H1 (cell line): ENCODE data around the gene PILRB. TPM values are rescaled to one million over a fixed set of nuclear protein-coding genes. Genes with fewer than 3 reads are reported as not detected.

Source experiments
- CTCF ChIA-PET: fragments of 300-600 bp; sonication (Branson Sonifier 250); formaldehyde crosslinking; loops from one replicate; lab custom pipeline; 2021; ENCODE audit not compliant: partially characterized antibody; lab: Charles Lee
- POLR2A ChIA-PET: fragments of 300-600 bp; sonication (Branson Sonifier 250); formaldehyde crosslinking; loops from one replicate; lab custom pipeline; 2021; ENCODE audit warnings: inconsistent platforms; ENCODE audit not compliant: partially characterized antibody; lab: Charles Lee
- DNase-seq, 2 experiments: peaks; one replicate each; pipeline versions ENCODE4 v3.0.0 to v3.0.0-alpha.2; 2010 to 2022; ENCODE audit warnings: low spot score in 2 of 2, low read depth in 1 of 2, mixed read lengths in 1 of 2
- FAIRE-seq: peaks from 2 replicates; lab custom pipeline; 2011; peaks lifted over from hg19 to GRCh38; lab: Jason Lieb, UNC
- H2AFZ ChIP-seq: 2 replicates; pipeline ENCODE4 v1.8.1; 2012; ENCODE audit warnings: low read length, inconsistent platforms
- H2AK5ac ChIP-seq: 2 replicates; pipeline ENCODE4 v1.6.1; 2013; ENCODE audit warnings: low read depth, low read length
- H2BK120ac ChIP-seq: replicated peaks from 2 replicates; pipeline ENCODE3; 2013; ENCODE audit warnings: low read depth, low read length, inconsistent platforms
- H2BK12ac ChIP-seq: 2 replicates; pipeline ENCODE4 v1.6.1; 2013; ENCODE audit warnings: low read depth, low read length
- H2BK15ac ChIP-seq: 2 replicates; pipeline ENCODE4 v1.6.1; 2013; ENCODE audit warnings: low read length
- H2BK20ac ChIP-seq: 2 replicates; pipeline ENCODE4 v1.6.1; 2013; ENCODE audit warnings: low read length
- H2BK5ac ChIP-seq: 2 replicates; pipeline ENCODE4 v1.6.1; 2013; ENCODE audit warnings: low read depth, low read length
- H3K14ac ChIP-seq: 2 replicates; pipeline ENCODE4 v1.6.1; 2013; ENCODE audit warnings: inconsistent platforms; ENCODE audit not compliant: insufficient read length
- H3K18ac ChIP-seq: 2 replicates; pipeline ENCODE4 v1.6.1; 2013; ENCODE audit warnings: low read length; ENCODE audit errors: extremely low read depth
- H3K23ac ChIP-seq: 2 replicates; pipeline ENCODE4 v1.6.1; 2013; ENCODE audit warnings: inconsistent platforms; ENCODE audit not compliant: insufficient read length
- H3K23me2 ChIP-seq: 2 replicates; pipeline ENCODE4 v1.6.1; 2013; ENCODE audit warnings: low read depth, low read length
- H3K27ac ChIP-seq: 2 replicates; pipeline ENCODE4 v1.6.1; 2011; ENCODE audit warnings: low read depth, low read length, inconsistent platforms
- H3K27me3 ChIP-seq, 4 experiments: replicated peaks in 1 of 4; 1 replicate in 1 of 4; 2 replicates in 3 of 4; pipeline versions ENCODE4 v1.6.1 to v1.8.1; 2011 to 2013; ENCODE audit warnings: low read length in 3 of 4, mild to moderate bottlenecking in 3 of 4, inconsistent platforms in 2 of 4, mixed read lengths in 2 of 4, moderate library complexity in 1 of 4; ENCODE audit not compliant: control insufficient read depth in 3 of 4, insufficient read depth in 3 of 4; ENCODE audit errors: extremely low read depth in 1 of 4
- H3K36me3 ChIP-seq, 4 experiments: 2 replicates each; pipeline versions ENCODE4 v1.6.1 to v1.8.1; 2011 to 2013; ENCODE audit warnings: mild to moderate bottlenecking in 4 of 4, low read length in 3 of 4, moderate library complexity in 2 of 4, control low read depth in 1 of 4, inconsistent platforms in 1 of 4; ENCODE audit not compliant: insufficient read depth in 4 of 4, control insufficient read depth in 2 of 4
- H3K4ac ChIP-seq: replicated peaks from 2 replicates; pipeline ENCODE3; 2013; ENCODE audit warnings: low read length, low read depth, mixed read lengths, inconsistent platforms; ENCODE audit not compliant: insufficient read length
- H3K4me1 ChIP-seq, 4 experiments: replicated peaks in 1 of 4; 1 replicate in 1 of 4; 2 replicates in 3 of 4; pipeline versions ENCODE4 v1.6.1 to v1.8.1; 2011 to 2013; ENCODE audit warnings: low read length in 3 of 4, inconsistent platforms in 2 of 4, mixed read lengths in 1 of 4; ENCODE audit not compliant: insufficient read depth in 4 of 4, control insufficient read depth in 3 of 4
- H3K4me2 ChIP-seq, 2 experiments: 2 replicates each; pipeline versions ENCODE4 v1.6.1 to v1.8.1; 2011 to 2013; ENCODE audit warnings: low read depth in 2 of 2, low read length in 2 of 2, control low read depth in 1 of 2, inconsistent platforms in 1 of 2, mild to moderate bottlenecking in 1 of 2; ENCODE audit not compliant: insufficient read depth in 1 of 2
- H3K4me3 ChIP-seq, 4 experiments: fragments of 200-600, 300-600 bp in 1 of 4; sonication (generic), shearing (Covaris generic), sonication (Bioruptor Twin) in 1 of 4; 2 replicates each; pipeline versions ENCODE4 v1.5.1 to v1.8.1; 2011 to 2016; ENCODE audit warnings: low read length in 4 of 4, low read depth in 3 of 4, control low read depth in 2 of 4, inconsistent platforms in 2 of 4, mild to moderate bottlenecking in 2 of 4, mixed read lengths in 1 of 4, moderate library complexity in 1 of 4; ENCODE audit not compliant: insufficient read depth in 2 of 4; ENCODE audit errors: extremely low read depth in 1 of 4
- H3K56ac ChIP-seq: replicated peaks from 2 replicates; pipeline ENCODE3; 2013; ENCODE audit warnings: low read depth, mild to moderate bottlenecking, mixed read lengths, low read length, inconsistent platforms; ENCODE audit not compliant: insufficient read length
- H3K79me1 ChIP-seq: 2 replicates; pipeline ENCODE4 v1.6.1; 2013; ENCODE audit warnings: low read depth, low read length, control low read depth
- H3K79me2 ChIP-seq, 2 experiments: 2 replicates each; pipeline versions ENCODE4 v1.6.1 to v1.8.1; 2012 to 2013; ENCODE audit warnings: low read length in 2 of 2, mild to moderate bottlenecking in 2 of 2, inconsistent platforms in 1 of 2; ENCODE audit not compliant: insufficient read depth in 2 of 2, control insufficient read depth in 1 of 2
- H3K9ac ChIP-seq, 4 experiments: replicated peaks in 1 of 4; 1 replicate in 1 of 4; 2 replicates in 3 of 4; pipeline versions ENCODE4 v1.6.1 to v1.8.1; 2011 to 2013; ENCODE audit warnings: low read depth in 3 of 4, low read length in 3 of 4, control low read depth in 2 of 4, mild to moderate bottlenecking in 2 of 4, moderate library complexity in 2 of 4, inconsistent platforms in 1 of 4; ENCODE audit errors: extremely low read depth in 1 of 4
- H3K9me3 ChIP-seq, 2 experiments: 2 replicates each; pipeline versions ENCODE4 v1.6.1 to v1.8.1; 2012 to 2013; ENCODE audit warnings: mild to moderate bottlenecking in 2 of 2, moderate library complexity in 2 of 2, control low read depth in 1 of 2, inconsistent platforms in 1 of 2, low read depth in 1 of 2, low read length in 1 of 2, mixed read lengths in 1 of 2; ENCODE audit not compliant: insufficient read depth in 2 of 2
- H4K20me1 ChIP-seq, 2 experiments: replicated peaks in 1 of 2; 2 replicates each; pipeline versions ENCODE3 to v1.8.1; 2011 to 2013; ENCODE audit warnings: inconsistent platforms in 2 of 2, low read length in 2 of 2, mild to moderate bottlenecking in 1 of 2; ENCODE audit not compliant: insufficient read depth in 2 of 2, control insufficient read depth in 1 of 2
- H4K5ac ChIP-seq: 2 replicates; pipeline ENCODE4 v1.6.1; 2013; ENCODE audit warnings: low read length, low read depth, mixed read lengths, inconsistent platforms; ENCODE audit not compliant: insufficient read length
- H4K8ac ChIP-seq: 2 replicates; pipeline ENCODE4 v1.8.0; 2013; ENCODE audit warnings: mild to moderate bottlenecking, moderate library complexity, low read length, inconsistent platforms; ENCODE audit not compliant: insufficient read depth; ENCODE audit errors: extremely low read depth
- H4K91ac ChIP-seq: replicated peaks from 2 replicates; pipeline ENCODE3; 2013; ENCODE audit warnings: low read length, mixed read lengths, inconsistent platforms; ENCODE audit not compliant: insufficient read length
- BACH1 ChIP-seq: IDR thresholded peaks from 2 replicates; pipeline ENCODE4 v1.6.1; 2012; ENCODE audit warnings: low read length, improper control_type of control experiment
- CREB1 ChIP-seq: IDR thresholded peaks from 2 replicates; pipeline ENCODE4 v1.6.1; 2012; ENCODE audit warnings: inconsistent platforms
- EP300 ChIP-seq, 2 experiments: IDR thresholded peaks; 1 replicate in 1 of 2; 2 replicates in 1 of 2; pipeline ENCODE4 v1.6.1; 2011 to 2012; ENCODE audit warnings: low read depth in 2 of 2, low read length in 2 of 2, mild to moderate bottlenecking in 2 of 2, borderline replicate concordance in 1 of 2, inconsistent platforms in 1 of 2, moderate library complexity in 1 of 2
- HDAC2 ChIP-seq, 2 experiments: fragments of 300-600 bp in 1 of 2; sonication (generic) in 1 of 2; IDR thresholded peaks; 2 replicates each; pipeline ENCODE4 v1.6.1; 2011 to 2012; ENCODE audit warnings: low read depth in 2 of 2, low read length in 2 of 2, mild to moderate bottlenecking in 2 of 2, moderate library complexity in 2 of 2, borderline replicate concordance in 1 of 2, inconsistent platforms in 1 of 2
- JUN ChIP-seq: IDR thresholded peaks from 2 replicates; pipeline ENCODE4 v1.6.1; 2011; ENCODE audit warnings: low read depth, mild to moderate bottlenecking, improper control_type of control experiment, low read length
- NRF1 ChIP-seq: IDR thresholded peaks from 2 replicates; pipeline ENCODE4 v1.6.1; 2011; ENCODE audit warnings: mild to moderate bottlenecking, low read depth, low read length, improper control_type of control experiment
- POLR2AphosphoS5 ChIP-seq: IDR thresholded peaks from 2 replicates; pipeline ENCODE4 v1.6.1; 2011; ENCODE audit warnings: low read depth, low read length
- RAD21 ChIP-seq, 2 experiments: IDR thresholded peaks in 1 of 2; conservative IDR thresholded peaks in 1 of 2; 2 replicates each; pipeline ENCODE4 v1.6.1; 2011; ENCODE audit warnings: low read depth in 2 of 2, low read length in 2 of 2, improper control_type of control experiment in 1 of 2, inconsistent platforms in 1 of 2, mild to moderate bottlenecking in 1 of 2, moderate library complexity in 1 of 2
- SP4 ChIP-seq: IDR thresholded peaks from 2 replicates; pipeline ENCODE4 v1.6.1; 2012; ENCODE audit warnings: low read length, inconsistent platforms
- SRF ChIP-seq: IDR thresholded peaks from 2 replicates; pipeline ENCODE4 v1.6.1; 2011; ENCODE audit warnings: mild to moderate bottlenecking, low read depth, low read length, moderate library complexity
- SUZ12 ChIP-seq: fragments of 200-600 bp; sonication (generic); IDR thresholded peaks from 2 replicates; pipeline ENCODE4 v1.6.1; 2012; ENCODE audit warnings: mild to moderate bottlenecking, inconsistent platforms, low read length, moderate library complexity, mixed read lengths
- TAF1 ChIP-seq: IDR thresholded peaks from 2 replicates; pipeline ENCODE4 v1.6.1; 2011; ENCODE audit warnings: mild to moderate bottlenecking, low read depth, low read length
- YY1 ChIP-seq: IDR thresholded peaks from 2 replicates; pipeline ENCODE4 v1.6.1; 2011; ENCODE audit warnings: low read depth, mild to moderate bottlenecking, low read length
- WGBS, 2 experiments: shearing (Covaris generic) in 1 of 2; methylation state at CpG; one replicate each; pipeline versions ENCODE4 v1.1.6 to v1.1.7; 2013 to 2015; ENCODE audit warnings: low lambda C conversion rate in 2 of 2, mixed read lengths in 2 of 2, inconsistent platforms in 1 of 2, low coverage in 1 of 2, missing lambda C conversion rate in 1 of 2; ENCODE audit not compliant: insufficient replicate concordance in 2 of 2, insufficient coverage in 1 of 2, insufficient read length in 1 of 2; ENCODE audit errors: extremely low coverage in 1 of 2, missing lambda C conversion rate in 1 of 2; 5-methylcytosine and 5-hydroxymethylcytosine counted together
- polyA plus RNA-seq, 7 experiments: library from polyadenylated mRNA; depleted of rRNA in 3 of 7; stranded (reverse) in 5 of 7; unstranded in 2 of 7; fragments of >200 nt in 5 of 7; fragments of 200-250 nt in 2 of 7; gene quantifications; 1 replicate in 5 of 7; 2 replicates in 1 of 7; 4 replicates in 1 of 7; pipeline versions ENCODE4 v1.2.1 to v1.2.3, GENCODE V29; 2011 to 2013; ENCODE audit warnings: missing spikeins in 2 of 7, mixed read lengths in 2 of 7
- total RNA-seq: library from RNA; stranded (reverse); fragmentation: NEBNext Ultra II Directional; extraction: Animal tissue kit (Norgen Biotek cat#: 25700); gene quantifications from 2 replicates; pipeline ENCODE4 v1.2.1, GENCODE V29; 2021

Gene PILRB
- total and polyA plus RNA-seq, 2 of the 8 experiments (the other 6 are each of a cell fraction or from before 2014, with no cell fraction given): 32.2 to 49.9 TPM

DNA sequence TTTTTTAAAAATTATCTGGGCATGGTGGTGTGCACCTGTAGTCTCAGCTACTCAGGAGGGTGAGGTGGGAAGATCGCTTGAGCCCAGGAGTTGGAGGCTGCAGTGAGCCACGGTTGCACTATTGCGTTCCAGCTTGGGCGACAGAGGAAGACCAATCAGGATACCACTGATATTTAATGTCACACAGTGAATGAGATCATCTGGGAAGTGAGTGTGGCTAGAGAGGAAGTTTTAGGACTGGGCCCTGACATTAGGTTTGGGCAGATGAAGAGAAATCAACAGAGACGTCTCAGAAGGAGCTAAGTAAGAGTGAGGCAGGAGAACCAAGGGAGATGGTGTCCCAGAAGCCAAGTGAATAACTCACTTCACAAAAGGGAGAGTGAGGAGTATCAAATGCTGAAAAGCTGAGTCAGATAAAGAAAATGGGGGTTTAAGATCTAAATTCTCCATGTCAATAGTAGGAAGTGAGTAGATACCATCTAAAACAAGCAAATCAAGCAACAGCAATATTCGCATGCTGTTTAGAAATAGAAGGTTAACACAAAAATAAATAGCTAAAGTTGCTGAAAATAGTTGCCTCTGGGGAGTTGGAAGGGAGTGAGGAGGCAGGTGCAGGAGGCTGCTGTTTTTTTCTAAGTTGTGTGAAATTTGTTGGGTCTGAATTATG lies 26.8 kb downstream of the PILRB start:
- ChIA-PET POLR2A (interaction anchor here (0.6 to 2.4 kb wide), 4 partner anchors 19 to 282 kb away, joined by 3 to 9 read pairs (median 4); partner anchors contain the start of gene ZCWPW1), CTCF (interaction anchor here (0.7 to 2.3 kb wide), 6 partner anchors 11 to 81 kb away, joined by 3 to 12 read pairs (median 6); no protein-coding TSS in a partner anchor)
- H2AK5ac ChIP-seq: no peak overlapping the region
- FAIRE-seq: no peak
- no peak overlapping the region for H3K4me2 ChIP-seq
- no peak overlapping the region for H3K4me3 ChIP-seq
- no peak overlapping the region for H2BK120ac ChIP-seq
- H3K56ac ChIP-seq: no peak overlapping the region
- 91% methylated on average over 6 of the region's 6 CpGs; no CpG with 5 or more reads in 1 of the 2 experiments for WGBS, 2 experiments
- no peak overlapping the region for H4K8ac ChIP-seq
- H3K18ac ChIP-seq: no peak overlapping the region
- no peak overlapping the region for H3K23ac ChIP-seq
- no peak overlapping the region for H4K5ac ChIP-seq
- H2BK15ac ChIP-seq: no peak overlapping the region
- H3K27ac ChIP-seq: no peak overlapping the region
- no peak overlapping the region for H3K4ac ChIP-seq
- H2BK5ac ChIP-seq: no peak overlapping the region
- H3K27me3 ChIP-seq: no peaks in the 10 kb centered on the region; a peak in 2 of 7 replicates
- no peaks in the 10 kb centered on the region for H3K36me3 ChIP-seq
- H3K9me3 ChIP-seq: no peaks in the 10 kb centered on the region; a peak in 1 of 4 replicates
- no peak overlapping the region for H4K91ac ChIP-seq
- 0 out of 2 replicates have a peak, but pooled peaks cover 2% of the 10 kb centered on the region for H3K23me2 ChIP-seq
- no peak overlapping the region for H3K14ac ChIP-seq
- no peak overlapping the region for H3K9ac ChIP-seq
- 0 out of 7 replicates have a peak, but pooled peaks cover 0 to under 1% (median 0%) of the 10 kb centered on the region in 4 experiments for H3K4me1 ChIP-seq
- H2BK12ac ChIP-seq: no peak overlapping the region
- no peaks in the 10 kb centered on the region for H4K20me1 ChIP-seq
- H3K79me2 ChIP-seq: no peaks in the 10 kb centered on the region
- H3K79me1 ChIP-seq: no peaks in the 10 kb centered on the region
- H2BK20ac ChIP-seq: no peak overlapping the region
- no peak for DNase-seq
- no peak overlapping the region for H2AFZ ChIP-seq
- no peak for TF ChIP-seq JUN
- TF ChIP-seq YY1: no peak
- TF ChIP-seq HDAC2 (IDR thresholded peaks at IDR 0.05; ENCODE audit: borderline replicate concordance in 1 of 2, low read depth in 2 of 2, low read length in 2 of 2): no peak
- no peak for TF ChIP-seq POLR2AphosphoS5
- no peak for TF ChIP-seq TAF1
- no peak for TF ChIP-seq RAD21 (IDR thresholded peaks at IDR 0.05 in 1 of 2, conservative IDR thresholded peaks at IDR 0.05 in 1 of 2; ENCODE audit: low read depth in 2 of 2, low read length in 2 of 2)
- no peak for TF ChIP-seq BACH1
- no peak for TF ChIP-seq EP300 (IDR thresholded peaks at IDR 0.05; ENCODE audit: borderline replicate concordance in 1 of 2, low read depth in 2 of 2, low read length in 2 of 2)
- TF ChIP-seq SUZ12: no peak
- TF ChIP-seq SP4: no peak
- no peak for TF ChIP-seq CREB1
- no peak for TF ChIP-seq SRF
- TF ChIP-seq NRF1: no peak
